Pancreas (tissue), 10 donors: ENCODE results near the gene RNF135. TPM values are rescaled to one million over a fixed set of nuclear protein-coding genes. Genes with fewer than 3 reads are reported as not detected.

Source experiments
- ATAC-seq, 4 donors: fragments of 200-7000 bp; cut with Tn5 transposase; one replicate each; pipeline versions ENCODE4 v1.8.0 to v1.9.1; 2020; ENCODE audit warnings: mild to moderate bottlenecking in 4 of 4, moderate library complexity in 4 of 4
- DNase-seq, 6 donors: peaks; one replicate each; pipeline ENCODE4 v3.0.0-alpha.2; 2020
- FAIRE-seq: peaks from 2 replicates; lab custom pipeline; 2012; peaks lifted over from hg19 to GRCh38; lab: Jason Lieb, UNC
- H3K27ac ChIP-seq, 4 donors: fragments of 200-600 bp; sonication (generic); 1 replicate in 3 of 4; 2 replicates in 1 of 4; pipeline versions ENCODE4 v1.5.0 to v1.8.0; 2020
- H3K27me3 ChIP-seq, 4 donors: fragments of 200-600 bp; one replicate each; pipeline ENCODE4 v1.8.0; 2021
- H3K36me3 ChIP-seq, 3 donors: fragments of 200-600 bp; sonication (generic) in 1 of 3; one replicate each; pipeline versions ENCODE4 v1.5.0 to v1.8.0; 2020 to 2021
- H3K4me1 ChIP-seq, 3 donors: fragments of 200-600 bp; one replicate each; pipeline ENCODE4 v1.8.0; 2021
- H3K4me3 ChIP-seq, 4 donors: fragments of 200-600 bp; sonication (generic) in 2 of 4; one replicate each; pipeline versions ENCODE4 v1.5.0 to v1.8.0; 2020 to 2021
- H3K9me3 ChIP-seq, 4 donors: fragments of 200-600 bp; one replicate each; pipeline ENCODE4 v1.8.0; 2021
- CTCF ChIP-seq, 4 donors: fragments of 200-600 bp; sonication (generic) in 3 of 4; IDR thresholded peaks; one replicate each; pipeline versions ENCODE4 v1.5.0 to v1.8.0; 2021; ENCODE audit warnings: antibody characterized with exemption in 4 of 4
- WGBS, 2 donors: extraction: QIAGEN DNeasy Blood & Tissue Kit; methylation state at CpG; one replicate each; pipeline ENCODE4 v1.1.7; 2013; 5-methylcytosine and 5-hydroxymethylcytosine counted together
- intact Hi-C, 3 donors: fragments of 100-400 bp; cut with DNase I; formaldehyde crosslinking; loops; one replicate each; pipeline versions ENCODE4 v1.11.1 to v1.14.2; 2022
- polyA plus RNA-seq, 2 donors: library from polyadenylated mRNA; stranded (reverse); fragments of 200-250 nt; gene quantifications; one replicate each; pipeline ENCODE4 v1.2.3, GENCODE V29; 2013
- total RNA-seq, 6 donors: library from RNA; stranded (reverse); fragmentation: NEBNext Ultra II Directional in 4 of 6; extraction: Animal tissue kit (Norgen Biotek cat#: 25700) in 4 of 6; gene quantifications; one replicate each; pipeline versions ENCODE4 v1.2.1 to v1.2.4, GENCODE V29; 2021 to 2023
- donor health status: healthy with polysubstance abuse.
- donor health status: DM: no; HTN: no; CAD: no; lungs with moderate emphysema.
- donor health status: DM: no; HTN: no; CAD: no.
- donor health status: control.
- donor health status: control.
- donor health status: Bipolar disorder and iron deficiency.
- donor health status: DM: yes; HTN: yes; CAD: no.
- donor health status: DM: no; HTN: no; CAD: no.
- donor health status: DM: no; HTN: no; CAD: no.
- donor health status: DM: yes; HTN: yes; CAD: no.

Gene RNF135
- total and polyA plus RNA-seq, 8 donors: 6.6 to 10.9 (median 8.3) TPM

DNA sequence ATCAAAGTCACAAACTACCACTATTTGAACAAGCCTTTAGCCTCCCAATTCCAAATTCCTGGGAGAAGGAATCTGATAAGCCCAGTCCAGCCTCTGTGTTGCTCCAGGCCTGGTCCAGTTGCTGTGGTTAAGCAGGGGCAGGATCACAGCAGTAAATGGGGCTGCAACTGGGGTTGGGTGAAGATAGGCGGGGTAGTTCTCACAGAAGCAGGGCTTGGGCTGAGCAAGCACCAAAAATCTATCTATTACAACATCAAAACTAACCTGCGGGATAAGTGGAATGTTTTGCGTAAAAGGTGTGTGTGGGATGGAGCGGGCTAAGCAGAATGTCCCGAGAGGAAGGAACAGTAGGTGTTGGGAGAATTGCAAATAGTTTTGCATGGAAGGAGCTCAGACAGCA is 23.0 kb upstream of the RNF135 start:
- WGBS, 2 donors: 96 to 97% methylated on average over 5 of the region's 5 CpGs
- Histone ChIP-seq H3K27ac (no peak overlapping the region), H3K36me3 (no peaks in the 10 kb centered on the region), H3K4me1 (no peaks in the 10 kb centered on the region), H3K9me3 (no peaks in the 10 kb centered on the region), H3K4me3 (no peak overlapping the region), H3K27me3 (no peaks in the 10 kb centered on the region)
- ATAC-seq (no peak), DNase-seq (no peak), FAIRE-seq (no peak)
- TF ChIP-seq CTCF (IDR thresholded peaks at IDR 0.05): no peak
- intact Hi-C loops: no loop called here

- no peak for DNase-seq
- TF ChIP-seq CTCF (IDR thresholded peaks at IDR 0.05): no peak
- Histone ChIP-seq H3K36me3 (no peaks in the 10 kb centered on the region), H3K27me3 (no peaks in the 10 kb centered on the region), H3K27ac (peak overlapping the region in 2 of 4 donors; percentile 4 to 36), H3K9me3 (no peaks in the 10 kb centered on the region), H3K4me1 (no peaks in the 10 kb centered on the region), H3K4me3 (no peak overlapping the region)
- WGBS, 2 donors: 89 to 92% methylated on average over 5 of the region's 5 CpGs
- intact Hi-C loops: no loop called here
- FAIRE-seq: no peak
- ATAC-seq: no peak
Measured at GRCh38 chr17:30950189-30950588, 20.6 kb upstream of the RNF135 start.

DNA sequence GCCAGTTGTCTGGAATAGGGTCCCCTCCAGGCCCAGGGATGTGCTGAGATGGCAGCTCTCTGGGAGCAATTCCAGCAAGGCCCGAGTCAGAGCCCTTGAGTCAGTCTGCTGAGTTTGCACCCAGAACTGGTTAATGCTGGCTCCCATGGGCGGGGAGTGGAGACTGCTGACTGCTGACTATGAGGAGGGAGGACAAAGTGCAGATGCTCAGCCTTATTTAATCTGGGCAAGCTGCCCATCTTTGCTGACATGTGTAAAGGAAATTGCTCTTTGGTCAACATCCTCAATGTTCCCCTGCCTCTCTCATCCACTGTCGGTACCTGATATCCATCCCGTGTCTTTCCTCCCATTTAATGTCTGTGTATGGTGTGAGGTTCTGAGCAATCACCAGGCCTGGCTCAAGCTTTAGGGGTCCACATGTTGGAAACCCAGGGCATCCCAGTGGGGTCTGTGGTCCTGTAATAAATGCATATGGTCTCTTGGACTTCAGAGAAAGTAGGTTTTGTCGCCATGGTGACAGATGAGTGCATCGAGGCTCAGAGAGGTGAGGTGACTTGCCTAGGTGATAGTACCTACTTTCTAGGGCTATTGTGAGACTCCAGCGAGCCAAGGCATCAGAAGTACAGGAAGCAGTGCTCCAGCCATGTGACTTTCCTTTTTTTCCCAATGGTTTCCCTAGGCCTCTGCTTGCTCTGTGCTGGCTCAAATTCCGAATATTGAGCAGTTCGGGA is 20.0 kb upstream of the RNF135 start:
- peak in 4 of 6 donors; percentile 33 to 70 (median 50) for DNase-seq
- Histone ChIP-seq H3K9me3 (no peaks in the 10 kb centered on the region), H3K27me3 (no peaks in the 10 kb centered on the region), H3K27ac (peak overlapping the region in 2 of 4 donors; percentile 26 to 36), H3K4me1 (no peaks in the 10 kb centered on the region), H3K36me3 (no peaks in the 10 kb centered on the region), H3K4me3 (no peak overlapping the region)
- ATAC-seq: peak in 3 of 4 donors; percentile 78 to 94 (median 92)
- TF ChIP-seq CTCF (IDR thresholded peaks at IDR 0.05): no peak
- intact Hi-C loops: no loop called here
- 77 to 81% methylated on average over 9 of the region's 9 CpGs for WGBS, 2 donors
- FAIRE-seq: peak; percentile 39

GRCh38 chr17:30952638-30953393 is 18.0 kb upstream of the RNF135 start:
- ATAC-seq (peak in 2 of 4 donors; percentile 18 to 26), FAIRE-seq (no peak), DNase-seq (no peak)
- no peak for TF ChIP-seq CTCF (IDR thresholded peaks at IDR 0.05)
- H3K9me3 ChIP-seq: no peaks in the 10 kb centered on the region
- 82 to 90% methylated on average over 9 of the region's 9 CpGs for WGBS, 2 donors
- peak overlapping the region in 1 of 4 donors; percentile 17 for H3K27ac ChIP-seq
- intact Hi-C loops: no loop called here
- H3K36me3 ChIP-seq: no peaks in the 10 kb centered on the region
- no peaks in the 10 kb centered on the region for H3K4me1 ChIP-seq
- H3K27me3 ChIP-seq: no peaks in the 10 kb centered on the region
- H3K4me3 ChIP-seq: no peak overlapping the region
